GM23248 (cell line): ENCODE results near the gene GUCA2B.

Experiments used
- EZH2 ChIP-seq: fragments of 200-600 bp; sonication (generic); IDR thresholded peaks from 2 replicates; pipeline ENCODE4 v1.6.1; 2018; ENCODE audit warnings: antibody characterized with exemption, mild to moderate bottlenecking; ENCODE audit not compliant: insufficient read depth, poor library complexity, severe bottlenecking
- EZH2phosphoT487 ChIP-seq: fragments of 200-600 bp; sonication (generic); IDR thresholded peaks from 2 replicates; pipeline ENCODE4 v1.6.1; 2018; ENCODE audit warnings: antibody characterized with exemption, moderate library complexity, mild to moderate bottlenecking, low read depth; ENCODE audit not compliant: insufficient read depth

DNA sequence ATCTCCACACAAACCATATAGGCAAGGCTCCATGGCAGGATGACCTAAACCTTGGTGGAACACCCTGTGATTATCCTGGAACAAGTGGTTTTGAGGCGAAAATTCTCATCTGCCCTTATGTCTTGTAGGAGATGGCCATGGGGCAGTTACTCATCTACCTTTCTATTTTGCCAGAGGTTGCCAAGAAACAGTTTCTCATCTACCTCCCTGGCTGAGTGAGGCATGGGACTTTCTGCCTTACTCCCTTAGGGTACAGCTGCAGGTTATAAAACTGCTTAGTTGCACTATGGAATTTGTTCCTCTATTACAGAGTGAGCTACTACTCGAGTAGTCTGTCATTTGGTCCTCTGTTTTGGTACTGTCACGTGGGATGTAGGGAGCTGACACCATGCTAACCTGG, 42.6 kb downstream of the GUCA2B start:
- TF ChIP-seq EZH2 (no peak), EZH2phosphoT487 (no peak)
